GM10266 (cell line): ENCODE data around the gene EFNA3.

ENCODE experiments used
- DNase-seq: peaks from one replicate; pipeline ENCODE4 v3.0.0; 2012; ENCODE audit errors: extremely low spot score
- TF ChIP-seq, protein P1 (sequence below): IDR thresholded peaks from 2 replicates; pipeline ENCODE4 v1.5.1; 2012; ENCODE audit warnings: mild to moderate bottlenecking, low read depth; ENCODE audit not compliant: control insufficient read depth, insufficient read depth; ENCODE audit errors: missing control alignments

The EFNA3 gene

GRCh38 chr1:155052439-155053395 is 25.9 kb upstream of the EFNA3 start:
- TF ChIP-seq, protein P1, sequence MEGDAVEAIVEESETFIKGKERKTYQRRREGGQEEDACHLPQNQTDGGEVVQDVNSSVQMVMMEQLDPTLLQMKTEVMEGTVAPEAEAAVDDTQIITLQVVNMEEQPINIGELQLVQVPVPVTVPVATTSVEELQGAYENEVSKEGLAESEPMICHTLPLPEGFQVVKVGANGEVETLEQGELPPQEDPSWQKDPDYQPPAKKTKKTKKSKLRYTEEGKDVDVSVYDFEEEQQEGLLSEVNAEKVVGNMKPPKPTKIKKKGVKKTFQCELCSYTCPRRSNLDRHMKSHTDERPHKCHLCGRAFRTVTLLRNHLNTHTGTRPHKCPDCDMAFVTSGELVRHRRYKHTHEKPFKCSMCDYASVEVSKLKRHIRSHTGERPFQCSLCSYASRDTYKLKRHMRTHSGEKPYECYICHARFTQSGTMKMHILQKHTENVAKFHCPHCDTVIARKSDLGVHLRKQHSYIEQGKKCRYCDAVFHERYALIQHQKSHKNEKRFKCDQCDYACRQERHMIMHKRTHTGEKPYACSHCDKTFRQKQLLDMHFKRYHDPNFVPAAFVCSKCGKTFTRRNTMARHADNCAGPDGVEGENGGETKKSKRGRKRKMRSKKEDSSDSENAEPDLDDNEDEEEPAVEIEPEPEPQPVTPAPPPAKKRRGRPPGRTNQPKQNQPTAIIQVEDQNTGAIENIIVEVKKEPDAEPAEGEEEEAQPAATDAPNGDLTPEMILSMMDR = peak; percentile 55
- DNase-seq = peak; percentile 57

DNA sequence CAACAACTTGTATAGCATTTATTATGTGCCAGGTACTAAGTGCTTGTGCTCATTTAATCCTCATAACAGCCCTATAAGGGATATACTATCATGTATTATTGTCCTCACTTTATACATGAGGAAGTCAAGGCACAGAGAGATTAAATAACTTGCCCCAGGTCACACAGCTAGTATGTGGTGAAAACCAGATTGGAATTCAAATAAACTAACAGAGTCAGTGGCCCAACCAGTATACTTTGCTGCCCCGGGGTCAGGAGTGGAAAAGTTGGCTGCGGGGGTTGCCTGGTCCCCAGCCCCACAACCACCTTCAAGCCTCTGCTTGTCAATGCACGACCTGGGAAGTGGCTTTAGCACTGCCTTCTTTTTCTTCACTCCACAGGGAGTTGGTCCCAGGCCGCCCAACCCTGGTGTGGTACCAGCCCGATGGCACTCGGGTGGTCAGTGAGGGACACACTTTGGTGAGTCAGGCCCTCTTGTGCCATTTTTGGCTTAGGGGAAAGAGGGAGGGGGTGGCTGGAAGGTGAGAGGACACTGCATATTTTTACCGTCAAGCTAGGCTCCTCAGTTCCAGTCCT is 25.0 kb upstream of the EFNA3 start:
- TF ChIP-seq, protein P1 = no peak
- DNase-seq = no peak

GRCh38 chr1:155057104-155057503 is 21.5 kb upstream of the EFNA3 start:
- TF ChIP-seq, protein P1 = no peak
- no peak for DNase-seq

- TF ChIP-seq, protein P1 = no peak
- no peak for DNase-seq
Observed at GRCh38 chr1:155057788-155058211, 20.8 kb upstream of the EFNA3 start.

GRCh38 chr1:155060736-155061135 is 17.9 kb upstream of the EFNA3 start:
- no peak for DNase-seq

GRCh38 chr1:155061381-155062150 is 17.1 kb upstream of the EFNA3 start:
- peak; percentile 92 for DNase-seq
- TF ChIP-seq, protein P1 = peak; percentile 97

More at GRCh38 chr1:155060736-155061135, 17.9 kb upstream of the EFNA3 start:
- TF ChIP-seq, protein P1 = no peak

GRCh38 chr1:155062151-155062686 is 16.4 kb upstream of the EFNA3 start:
- DNase-seq = no peak
- TF ChIP-seq, protein P1 = no peak
